Heart right ventricle (tissue), 16 donors: ENCODE data around the gene SOSTDC1. TPM values are rescaled to one million over a fixed set of nuclear protein-coding genes. Genes with fewer than 3 reads are reported as not detected.

Experiments
- ATAC-seq, 8 donors: fragments of 200-7000 bp; cut with Tn5 transposase; one replicate each; pipeline ENCODE4 v1.9.1; 2020; ENCODE audit warnings: mild to moderate bottlenecking in 8 of 8, moderate library complexity in 8 of 8, moderate number of reproducible peaks in 1 of 8
- DNase-seq, 2 donors: peaks; one replicate each; pipeline ENCODE4 v3.0.0-alpha.2; 2020
- H3K27ac ChIP-seq, 10 donors: fragments of 200-600 bp; sonication (generic) in 2 of 10; one replicate each; pipeline versions ENCODE4 v1.5.0 to v1.8.0; 2020 to 2022; ENCODE audit warnings: mild to moderate bottlenecking in 3 of 10
- H3K27me3 ChIP-seq, 7 donors: fragments of 200-600 bp; one replicate each; pipeline ENCODE4 v1.8.0; 2021 to 2022; ENCODE audit warnings: mild to moderate bottlenecking in 2 of 7
- H3K36me3 ChIP-seq, 9 donors: fragments of 200-600 bp; sonication (generic) in 1 of 9; one replicate each; pipeline versions ENCODE4 v1.5.0 to v1.8.0; 2020 to 2022; ENCODE audit warnings: mild to moderate bottlenecking in 2 of 9
- H3K4me1 ChIP-seq, 9 donors: fragments of 200-600 bp; sonication (generic) in 1 of 9; one replicate each; pipeline versions ENCODE4 v1.5.0 to v1.8.0; 2020 to 2022; ENCODE audit warnings: mild to moderate bottlenecking in 4 of 9
- H3K4me3 ChIP-seq, 10 donors: fragments of 200-600 bp; sonication (generic) in 2 of 10; one replicate each; pipeline versions ENCODE4 v1.5.0 to v1.8.0; 2020 to 2022; ENCODE audit warnings: mild to moderate bottlenecking in 7 of 10, moderate library complexity in 2 of 10
- H3K9me3 ChIP-seq, 11 donors: fragments of 200-600 bp in 10 of 11; sonication (generic) in 2 of 11; one replicate each; pipeline versions ENCODE4 v1.5.0 to v1.8.0; 2013 to 2022; ENCODE audit warnings: mild to moderate bottlenecking in 2 of 11, control low read depth in 1 of 11, moderate library complexity in 1 of 11
- CTCF ChIP-seq, 9 donors: fragments of 200-600 bp; sonication (generic) in 2 of 9; IDR thresholded peaks; one replicate each; pipeline versions ENCODE4 v1.5.0 to v1.8.0; 2021 to 2022; ENCODE audit warnings: antibody characterized with exemption in 9 of 9, mild to moderate bottlenecking in 5 of 9, moderate library complexity in 1 of 9
- WGBS, 2 donors: extraction: QIAGEN DNeasy Blood & Tissue Kit; methylation state at CpG; one replicate each; pipeline ENCODE4 v1.1.7; 2013; ENCODE audit warnings: inconsistent platforms in 1 of 2; 5-methylcytosine and 5-hydroxymethylcytosine counted together
- intact Hi-C, 10 donors: fragments of 100-400 bp; cut with DNase I; formaldehyde crosslinking; loops; one replicate each; pipeline versions ENCODE4 v1.11.1 to v1.14.2; 2022
- polyA plus RNA-seq, 2 donors: library from polyadenylated mRNA; stranded (reverse); fragments of 200-250 nt; gene quantifications; one replicate each; pipeline ENCODE4 v1.2.3, GENCODE V29; 2013
- total RNA-seq, 10 donors: library from RNA; stranded (reverse); fragmentation: NEBNext Ultra II Directional in 3 of 10; extraction: Animal tissue kit (Norgen Biotek cat#: 25700) in 3 of 10; gene quantifications; one replicate each; pipeline versions ENCODE4 v1.2.1 to v1.2.4, GENCODE V29; 2021 to 2023
- donor health status: Arrhythmogenic right ventricular cardiomyopathy.
- donor health status: ischemic (EF 13 %, LVEDD 7.1; RV severe dilation, severe dysfunction).
- donor health status: healthy with polysubstance abuse.
- donor health status: DM: no; HTN: yes; CAD: no.
- donor health status: DM: no; HTN: no; CAD: no.
- donor health status: ischemic (EF 25% LVEDD 6.9; RV normal size, moderate dysfunction).
- donor health status: ischemic (EF 25% LVEDD 5.7; RV mildly dilated, moderate dysfunction).
- donor health status: healthy.
- donor health status: DM: yes; HTN: yes; CAD: no.
- donor health status: Ischemic cardiomyopathy.
- donor health status: ischemic (EF 35%, LVEDD 5.7; RV mildly dilated, moderate dysfunction).
- donor health status: nonischemic (EF 11% LVEDD 7.7; RV severe dilation, severe dysfunction).
- donor health status: DM: yes; HTN: yes; CAD: no.
- donor health status: PGD.
- donor health status: ischemic (EF 29% LVEDD 5.4; RV normal size, mild dysfunction).
- donor health status: nonischemic (EF 23%, LVEDD 6.1; RV moderate dilation, normal function).

SOSTDC1 gene
- total and polyA plus RNA-seq, 12 donors, result 0.15 to 2.1 (median 0.22) TPM; not detected in 5

- Histone ChIP-seq H3K4me3 (no peak overlapping the region), H3K27ac (no peak overlapping the region), H3K27me3 (no peaks in the 10 kb centered on the region), H3K4me1 (no peaks in the 10 kb centered on the region), H3K36me3 (no peaks in the 10 kb centered on the region), H3K9me3 (no peaks in the 10 kb centered on the region)
- 93 to 94% methylated on average over 3 of the region's 3 CpGs for WGBS, 2 donors
- TF ChIP-seq CTCF (IDR thresholded peaks at IDR 0.05), result no peak
- no peak for DNase-seq
- ATAC-seq, result no peak
- intact Hi-C loops, result loop anchor here in 9 of 10 donors (2.0 to 10.0 kb wide), 4 partner anchors 125 to 137 kb away; no protein-coding TSS in a partner anchor
Observed at GRCh38 chr7:16430133-16430532, 35.4 kb downstream of the SOSTDC1 start.

GRCh38 chr7:16428672-16429071 lies 36.9 kb downstream of the SOSTDC1 start:
- no peak for ATAC-seq
- Histone ChIP-seq H3K36me3 (no peaks in the 10 kb centered on the region), H3K27me3 (no peaks in the 10 kb centered on the region), H3K4me3 (no peak overlapping the region), H3K9me3 (no peaks in the 10 kb centered on the region), H3K4me1 (no peaks in the 10 kb centered on the region), H3K27ac (no peak overlapping the region)
- 59 to 72% methylated on average over 2 of the region's 2 CpGs for WGBS, 2 donors
- DNase-seq, result no peak
- no peak for TF ChIP-seq CTCF (IDR thresholded peaks at IDR 0.05)
- intact Hi-C loops, result loop anchor here in 4 of 10 donors (10.0 kb wide), 3 partner anchors 304 to 866 kb away; partner anchors contain the start of gene AHR (in 1 of the 4)

GRCh38 chr7:16428182-16428581 lies 37.4 kb downstream of the SOSTDC1 start:
- ATAC-seq (no peak), DNase-seq (no peak)
- Histone ChIP-seq H3K27ac (no peak overlapping the region), H3K27me3 (no peaks in the 10 kb centered on the region), H3K9me3 (no peaks in the 10 kb centered on the region), H3K4me1 (no peaks in the 10 kb centered on the region), H3K4me3 (no peak overlapping the region), H3K36me3 (no peaks in the 10 kb centered on the region)
- intact Hi-C loops, result loop anchor here in 4 of 10 donors (10.0 kb wide), 3 partner anchors 303 to 867 kb away; partner anchors contain the start of gene AHR (in 1 of the 4)
- TF ChIP-seq CTCF (IDR thresholded peaks at IDR 0.05), result no peak

GRCh38 chr7:16423761-16424160 lies 41.8 kb downstream of the SOSTDC1 start:
- no peak overlapping the region for H3K4me3 ChIP-seq
- ATAC-seq (no peak), DNase-seq (no peak)
- H3K4me1 ChIP-seq, result peaks cover 0 to 24% (median 17%) of the 10 kb centered on the region in 9 donors
- no peak overlapping the region for H3K27ac ChIP-seq
- WGBS, 2 donors, result 49 to 55% methylated on average over 1 of the region's 1 CpG
- intact Hi-C loops, result loop anchor here in 5 of 10 donors (5.0 to 10.0 kb wide), 5 partner anchors 134 to 871 kb away; partner anchors contain the start of gene AHR (in 1 of the 5)
- TF ChIP-seq CTCF (IDR thresholded peaks at IDR 0.05), result no peak
- no peaks in the 10 kb centered on the region for H3K9me3 ChIP-seq
- no peaks in the 10 kb centered on the region for H3K36me3 ChIP-seq
- H3K27me3 ChIP-seq, result no peaks in the 10 kb centered on the region
